ENCODE measurements around the gene CAPN9. TPM values are rescaled to one million over a fixed set of nuclear protein-coding genes. Genes with fewer than 3 reads are reported as not detected.

CAPN9 gene
- total and polyA plus RNA-seq, 12 donors, result 0.48 to 5.1 (median 1.1) TPM; not detected in 2

- intact Hi-C loops (cut with DNase I), result no loop called here
- 62 to 88% (median 80%) methylated on average over 2 of the region's 2 CpGs for WGBS, 4 donors
- H3K4me1 ChIP-seq (replicated peaks in 1 of 2), result no peaks in the 10 kb centered on the region
These were observed 37.0 kb downstream of the CAPN9 start for GRCh38 chr1:230784163-230784562.

DNA sequence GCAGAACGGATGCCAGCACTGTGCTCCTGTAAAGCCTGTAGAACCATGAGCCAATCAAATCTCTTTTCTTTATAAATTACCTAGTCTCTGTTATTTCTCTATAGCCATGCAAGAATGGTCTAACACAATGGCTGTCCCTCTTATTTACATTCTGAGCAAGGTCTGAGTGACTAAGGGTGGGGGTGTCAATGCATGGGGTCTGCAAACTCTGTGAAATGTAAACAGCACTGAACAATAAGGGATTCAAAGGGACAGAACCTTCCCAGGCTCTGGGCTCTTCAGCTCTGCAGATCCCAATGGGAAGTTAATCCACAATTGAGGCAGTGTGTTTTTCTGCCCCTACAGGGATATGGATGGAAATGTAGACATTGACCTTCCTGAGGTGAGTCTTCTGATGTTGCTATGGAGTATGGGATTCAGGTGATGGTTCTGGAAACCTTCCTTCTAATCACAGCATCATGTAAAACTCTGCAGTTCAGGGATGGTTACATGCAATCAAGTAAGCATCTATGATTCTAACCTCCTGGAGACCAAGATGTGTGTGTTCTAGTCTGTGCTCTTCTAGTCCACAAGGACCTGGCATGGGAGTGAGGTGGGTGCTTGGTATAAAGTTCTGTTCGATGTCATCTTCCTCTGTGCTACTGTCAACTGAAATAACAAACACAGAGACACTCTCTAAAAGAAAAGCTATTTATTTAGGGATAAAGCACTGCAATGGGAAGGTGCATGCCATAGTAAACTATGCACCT lies 38.6 kb downstream of the CAPN9 start:
- H3K4me3 ChIP-seq, result no peak overlapping the region
- H3K27me3 ChIP-seq, result no peaks in the 10 kb centered on the region
- no peak overlapping the region for H3K27ac ChIP-seq
- 63 to 79% (median 78%) methylated on average over 2 of the region's 2 CpGs for WGBS, 4 donors
- DNase-seq, result no peak
- intact Hi-C loops (cut with DNase I), result no loop called here
- no peaks in the 10 kb centered on the region for H3K4me1 ChIP-seq (replicated peaks in 1 of 2)
- no peaks in the 10 kb centered on the region for H3K9me3 ChIP-seq (replicated peaks in 1 of 3)
- H3K36me3 ChIP-seq (replicated peaks in 1 of 2), result no peaks in the 10 kb centered on the region
- TF ChIP-seq POLR2A (IDR thresholded peaks at IDR 0.05) (no peak), CTCF (IDR thresholded peaks at IDR 0.05) (no peak)

More at GRCh38 chr1:230784163-230784562, 37.0 kb downstream of the CAPN9 start:
- no peaks in the 10 kb centered on the region for H3K27me3 ChIP-seq
- no peak overlapping the region for H3K27ac ChIP-seq
- no peaks in the 10 kb centered on the region for H3K36me3 ChIP-seq (replicated peaks in 1 of 2)
- no peak for DNase-seq
- no peak overlapping the region for H3K4me3 ChIP-seq
- H3K9me3 ChIP-seq (replicated peaks in 1 of 3), result no peaks in the 10 kb centered on the region
- no peak for TF ChIP-seq POLR2A (IDR thresholded peaks at IDR 0.05)
- TF ChIP-seq CTCF (IDR thresholded peaks at IDR 0.05), result no peak

- intact Hi-C loops (cut with DNase I), result no loop called here
- TF ChIP-seq CTCF (IDR thresholded peaks at IDR 0.05) (no peak), POLR2A (IDR thresholded peaks at IDR 0.05) (no peak)
- 85 to 93% (median 89%) methylated on average over 3 of the region's 3 CpGs for WGBS, 4 donors
These were observed 39.2 kb downstream of the CAPN9 start for GRCh38 chr1:230786385-230786753.

GRCh38 chr1:230787471-230787870 lies 40.3 kb downstream of the CAPN9 start:
- H3K27me3 ChIP-seq, result no peaks in the 10 kb centered on the region
- TF ChIP-seq CTCF (IDR thresholded peaks at IDR 0.05) (no peak), POLR2A (IDR thresholded peaks at IDR 0.05) (no peak)
- H3K4me1 ChIP-seq (replicated peaks in 1 of 2), result no peaks in the 10 kb centered on the region
- H3K36me3 ChIP-seq (replicated peaks in 1 of 2), result no peaks in the 10 kb centered on the region
- intact Hi-C loops (cut with DNase I), result no loop called here
- H3K27ac ChIP-seq, result no peak overlapping the region
- whole genome bisulfite sequencing, 4 donors, result 81 to 85% (median 84%) methylated on average over 7 of the region's 7 CpGs
- DNase-seq, result peak in 2 of 7 donors; percentile 2 to 33
- H3K4me3 ChIP-seq, result no peak overlapping the region
- no peaks in the 10 kb centered on the region for H3K9me3 ChIP-seq (replicated peaks in 1 of 3)

More at GRCh38 chr1:230786385-230786753, 39.2 kb downstream of the CAPN9 start:
- no peak overlapping the region for H3K4me3 ChIP-seq
- no peaks in the 10 kb centered on the region for H3K9me3 ChIP-seq (replicated peaks in 1 of 3)
- no peaks in the 10 kb centered on the region for H3K36me3 ChIP-seq (replicated peaks in 1 of 2)
- no peaks in the 10 kb centered on the region for H3K27me3 ChIP-seq
- no peak overlapping the region for H3K27ac ChIP-seq
- no peak for DNase-seq
- no peaks in the 10 kb centered on the region for H3K4me1 ChIP-seq (replicated peaks in 1 of 2)

Measured in adrenal gland (tissue), 12 donors.